ENCODE measurements around the gene WDR64. TPM values are rescaled to one million over a fixed set of nuclear protein-coding genes. Genes with fewer than 3 reads are reported as not detected.
"Not testable (repeated sequence)": the region's sequence is repeated elsewhere in the genome, so short reads cannot be mapped to it uniquely, and the experiment has no call there.

Gene WDR64
- polyA plus RNA-seq, 1 donor from 2014 or later, result 0.21 TPM

DNA sequence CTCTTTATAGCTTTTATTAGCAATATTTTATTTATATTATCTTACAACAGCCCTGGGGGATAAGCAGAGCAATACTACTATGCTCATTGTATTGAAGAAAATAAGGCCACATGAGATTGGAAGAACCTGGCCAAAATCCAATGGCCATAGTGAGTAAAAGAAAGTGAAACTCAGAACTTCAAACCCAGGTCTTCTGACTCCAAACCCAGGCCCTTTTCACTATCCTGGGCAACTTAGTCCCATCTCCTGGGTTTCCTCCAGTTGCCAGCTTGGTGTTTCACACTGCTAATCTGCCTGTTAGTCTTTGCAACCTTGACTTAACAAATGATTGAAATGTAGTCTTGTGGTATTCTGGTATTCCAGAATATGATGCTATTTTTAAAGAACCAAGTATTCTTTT, 173.5 kb downstream of the WDR64 start:
- no peaks in the 10 kb centered on the region for H3K9me2 ChIP-seq (ENCODE audit: insufficient read depth, low read length)
- no peaks in the 10 kb centered on the region for H3K79me2 ChIP-seq (replicated peaks; ENCODE audit: insufficient read depth, low read length)
- H4K20me1 ChIP-seq (ENCODE audit: insufficient read depth), result no peaks in the 10 kb centered on the region
- no peaks in the 10 kb centered on the region for H3K9me3 ChIP-seq (ENCODE audit: low read length)
- no peak overlapping the region for H3K4me2 ChIP-seq (ENCODE audit: low read length)
- no peak overlapping the region for H2AFZ ChIP-seq (ENCODE audit: low read depth, low read length)
- H3F3A ChIP-seq (ENCODE audit: insufficient read depth, low read length, poor library complexity, severe bottlenecking), result no peaks in the 10 kb centered on the region
- no peak overlapping the region for H3K27ac ChIP-seq (ENCODE audit: low read length)
- no peaks in the 10 kb centered on the region for H3K36me3 ChIP-seq (ENCODE audit: insufficient read depth, low read length)
- H3K9ac ChIP-seq (ENCODE audit: low read length), result no peak overlapping the region
- no peak overlapping the region for H3K4me3 ChIP-seq (ENCODE audit: low read length)
- TF ChIP-seq RAD21 (conservative IDR thresholded peaks at IDR 0.05) (no peak), SMC3 (conservative IDR thresholded peaks at IDR 0.05; ENCODE audit: poor library complexity) (no peak)
- H3K27me3 ChIP-seq (ENCODE audit: insufficient read depth, low read depth, low read length), result no peaks in the 10 kb centered on the region

DNA sequence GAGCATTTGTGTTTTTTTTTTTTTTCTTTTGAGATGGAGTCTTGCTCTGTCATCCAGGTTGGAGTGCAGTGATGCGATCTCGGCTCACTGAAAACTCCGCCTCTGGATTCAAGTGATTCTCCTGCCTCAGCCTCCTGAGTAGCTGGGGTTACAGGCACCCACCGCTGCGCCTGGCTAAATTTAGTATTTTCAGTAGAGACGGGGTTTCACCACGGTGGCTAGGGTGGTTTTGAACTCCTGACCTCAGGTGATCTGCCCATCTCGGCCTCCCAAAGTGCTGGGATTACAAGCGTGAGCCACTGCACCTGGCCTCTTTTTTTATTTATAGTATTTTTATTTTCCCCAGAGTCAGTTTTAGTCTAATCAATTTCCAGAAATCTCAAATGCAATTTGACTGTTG, 174.5 kb downstream of the WDR64 start:
- H3K4me2 ChIP-seq (ENCODE audit: low read length); H3K27me3 ChIP-seq (ENCODE audit: insufficient read depth, low read depth, low read length); H3K79me2 ChIP-seq (replicated peaks; ENCODE audit: insufficient read depth, low read length); H3K27ac ChIP-seq (ENCODE audit: low read length); H3K9me3 ChIP-seq (ENCODE audit: low read length); H3F3A ChIP-seq (ENCODE audit: insufficient read depth, low read length, poor library complexity, severe bottlenecking); H2AFZ ChIP-seq (ENCODE audit: low read depth, low read length); H3K36me3 ChIP-seq (ENCODE audit: insufficient read depth, low read length); H4K20me1 ChIP-seq (ENCODE audit: insufficient read depth); H3K9me2 ChIP-seq (ENCODE audit: insufficient read depth, low read length); H3K4me3 ChIP-seq (ENCODE audit: low read length); H3K9ac ChIP-seq (ENCODE audit: low read length): not testable (repeated sequence)

DNA sequence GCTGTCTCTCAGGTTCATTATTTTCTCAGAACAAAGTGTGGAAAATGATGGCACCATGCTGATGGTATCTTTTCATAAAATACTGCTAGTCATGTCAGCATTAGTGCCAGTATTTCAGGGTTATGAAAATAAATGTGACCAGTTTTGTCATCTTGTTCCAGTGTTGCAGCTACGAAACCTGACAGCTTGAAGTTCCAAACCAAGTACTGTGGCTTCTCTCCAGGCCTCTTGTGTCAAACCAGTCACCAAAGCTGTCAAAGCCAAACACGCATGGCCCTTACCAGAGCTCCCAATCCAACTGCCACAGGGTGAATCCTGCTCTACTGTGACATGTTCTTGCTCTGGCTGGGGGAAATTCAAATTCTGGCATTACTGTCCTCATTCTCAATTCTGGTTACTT, 175.2 kb downstream of the WDR64 start:
- no peak overlapping the region for H3K27ac ChIP-seq (ENCODE audit: low read length)
- no peaks in the 10 kb centered on the region for H3K36me3 ChIP-seq (ENCODE audit: insufficient read depth, low read length)
- H3K79me2 ChIP-seq (replicated peaks; ENCODE audit: insufficient read depth, low read length), result no peaks in the 10 kb centered on the region
- no peak overlapping the region for H3K4me2 ChIP-seq (ENCODE audit: low read length)
- H3K4me3 ChIP-seq (ENCODE audit: low read length), result no peak overlapping the region
- no peaks in the 10 kb centered on the region for H3K27me3 ChIP-seq (ENCODE audit: insufficient read depth, low read depth, low read length)
- H3K9ac ChIP-seq (ENCODE audit: low read length), result no peak overlapping the region
- no peak overlapping the region for H2AFZ ChIP-seq (ENCODE audit: low read depth, low read length)
- H3F3A ChIP-seq (ENCODE audit: insufficient read depth, low read length, poor library complexity, severe bottlenecking), result no peaks in the 10 kb centered on the region
- no peaks in the 10 kb centered on the region for H3K9me2 ChIP-seq (ENCODE audit: insufficient read depth, low read length)
- peak; percentile 70 for TF ChIP-seq EP300 (conservative IDR thresholded peaks at IDR 0.05; ENCODE audit: poor library complexity, severe bottlenecking)
- TF ChIP-seq POLR2AphosphoS5 (IDR thresholded peaks at IDR 0.05), result peak; percentile 50
- no peak for TF ChIP-seq MXI1 (conservative IDR thresholded peaks at IDR 0.05; ENCODE audit: poor library complexity, severe bottlenecking)
- no peak for TF ChIP-seq TAF1 (IDR thresholded peaks at IDR 0.05; ENCODE audit: low read depth)
- H4K20me1 ChIP-seq (ENCODE audit: insufficient read depth), result no peaks in the 10 kb centered on the region
- no peaks in the 10 kb centered on the region for H3K9me3 ChIP-seq (ENCODE audit: low read length)

DNA sequence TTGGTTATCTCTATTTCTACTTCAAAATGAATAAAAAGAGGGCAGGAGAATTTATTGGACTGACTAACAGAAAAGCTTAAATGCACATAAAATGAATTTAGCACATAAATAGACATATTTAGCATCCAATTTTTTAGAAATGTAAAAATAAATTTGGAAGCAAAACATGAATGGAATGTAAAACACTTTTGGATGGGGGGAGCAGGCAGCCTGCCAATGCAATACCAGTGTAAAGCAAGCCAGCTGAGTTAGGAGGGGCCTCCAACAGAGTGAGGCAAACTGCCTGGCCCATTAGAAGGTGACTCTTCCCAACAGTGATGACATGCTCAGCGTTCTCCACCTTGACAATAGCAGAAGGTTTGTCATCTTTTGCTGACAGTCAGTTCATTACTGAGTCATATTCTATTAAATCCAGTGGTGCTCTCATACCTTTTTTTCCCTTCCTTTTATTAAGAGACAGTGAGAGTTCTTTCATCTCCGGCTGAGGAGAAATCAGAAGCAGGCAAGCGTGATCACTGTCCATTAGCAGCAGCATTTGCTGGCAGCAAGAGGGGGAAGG, 176.5 kb downstream of the WDR64 start:
- Histone ChIP-seq H3K27me3 (ENCODE audit: insufficient read depth, low read depth, low read length) (no peaks in the 10 kb centered on the region), H3K36me3 (ENCODE audit: insufficient read depth, low read length) (no peaks in the 10 kb centered on the region), H3K4me2 (ENCODE audit: low read length) (peak overlapping the region; percentile 63), H3K9me3 (ENCODE audit: low read length) (no peaks in the 10 kb centered on the region), H4K20me1 (ENCODE audit: insufficient read depth) (no peaks in the 10 kb centered on the region), H3K27ac (ENCODE audit: low read length) (peak overlapping the region; percentile 40), H3K9me2 (ENCODE audit: insufficient read depth, low read length) (no peaks in the 10 kb centered on the region), H3K9ac (ENCODE audit: low read length) (no peak overlapping the region), H3K4me3 (ENCODE audit: low read length) (peak overlapping the region; percentile 44), H2AFZ (ENCODE audit: low read depth, low read length) (no peak overlapping the region), H3K79me2 (replicated peaks; ENCODE audit: insufficient read depth, low read length) (no peaks in the 10 kb centered on the region), H3F3A (ENCODE audit: insufficient read depth, low read length, poor library complexity, severe bottlenecking) (no peaks in the 10 kb centered on the region)
- TF ChIP-seq MXI1 (conservative IDR thresholded peaks at IDR 0.05; ENCODE audit: poor library complexity, severe bottlenecking) (no peak), POLR2AphosphoS5 (IDR thresholded peaks at IDR 0.05) (peak; percentile 72), EP300 (conservative IDR thresholded peaks at IDR 0.05; ENCODE audit: poor library complexity, severe bottlenecking) (peak; percentile 89), EZH2 (IDR thresholded peaks at IDR 0.05; ENCODE audit: borderline replicate concordance, insufficient read depth, low read length, poor library complexity, severe bottlenecking) (no peak), SMC3 (conservative IDR thresholded peaks at IDR 0.05; ENCODE audit: poor library complexity) (peak; percentile 17), RAD21 (conservative IDR thresholded peaks at IDR 0.05) (peak; percentile 22), TAF1 (IDR thresholded peaks at IDR 0.05; ENCODE audit: low read depth) (no peak)
- TF ChIP-seq, protein P1, sequence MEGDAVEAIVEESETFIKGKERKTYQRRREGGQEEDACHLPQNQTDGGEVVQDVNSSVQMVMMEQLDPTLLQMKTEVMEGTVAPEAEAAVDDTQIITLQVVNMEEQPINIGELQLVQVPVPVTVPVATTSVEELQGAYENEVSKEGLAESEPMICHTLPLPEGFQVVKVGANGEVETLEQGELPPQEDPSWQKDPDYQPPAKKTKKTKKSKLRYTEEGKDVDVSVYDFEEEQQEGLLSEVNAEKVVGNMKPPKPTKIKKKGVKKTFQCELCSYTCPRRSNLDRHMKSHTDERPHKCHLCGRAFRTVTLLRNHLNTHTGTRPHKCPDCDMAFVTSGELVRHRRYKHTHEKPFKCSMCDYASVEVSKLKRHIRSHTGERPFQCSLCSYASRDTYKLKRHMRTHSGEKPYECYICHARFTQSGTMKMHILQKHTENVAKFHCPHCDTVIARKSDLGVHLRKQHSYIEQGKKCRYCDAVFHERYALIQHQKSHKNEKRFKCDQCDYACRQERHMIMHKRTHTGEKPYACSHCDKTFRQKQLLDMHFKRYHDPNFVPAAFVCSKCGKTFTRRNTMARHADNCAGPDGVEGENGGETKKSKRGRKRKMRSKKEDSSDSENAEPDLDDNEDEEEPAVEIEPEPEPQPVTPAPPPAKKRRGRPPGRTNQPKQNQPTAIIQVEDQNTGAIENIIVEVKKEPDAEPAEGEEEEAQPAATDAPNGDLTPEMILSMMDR (IDR thresholded peaks at IDR 0.05; ENCODE audit: poor library complexity, severe bottlenecking), result no peak
- TF ChIP-seq, protein P2, sequence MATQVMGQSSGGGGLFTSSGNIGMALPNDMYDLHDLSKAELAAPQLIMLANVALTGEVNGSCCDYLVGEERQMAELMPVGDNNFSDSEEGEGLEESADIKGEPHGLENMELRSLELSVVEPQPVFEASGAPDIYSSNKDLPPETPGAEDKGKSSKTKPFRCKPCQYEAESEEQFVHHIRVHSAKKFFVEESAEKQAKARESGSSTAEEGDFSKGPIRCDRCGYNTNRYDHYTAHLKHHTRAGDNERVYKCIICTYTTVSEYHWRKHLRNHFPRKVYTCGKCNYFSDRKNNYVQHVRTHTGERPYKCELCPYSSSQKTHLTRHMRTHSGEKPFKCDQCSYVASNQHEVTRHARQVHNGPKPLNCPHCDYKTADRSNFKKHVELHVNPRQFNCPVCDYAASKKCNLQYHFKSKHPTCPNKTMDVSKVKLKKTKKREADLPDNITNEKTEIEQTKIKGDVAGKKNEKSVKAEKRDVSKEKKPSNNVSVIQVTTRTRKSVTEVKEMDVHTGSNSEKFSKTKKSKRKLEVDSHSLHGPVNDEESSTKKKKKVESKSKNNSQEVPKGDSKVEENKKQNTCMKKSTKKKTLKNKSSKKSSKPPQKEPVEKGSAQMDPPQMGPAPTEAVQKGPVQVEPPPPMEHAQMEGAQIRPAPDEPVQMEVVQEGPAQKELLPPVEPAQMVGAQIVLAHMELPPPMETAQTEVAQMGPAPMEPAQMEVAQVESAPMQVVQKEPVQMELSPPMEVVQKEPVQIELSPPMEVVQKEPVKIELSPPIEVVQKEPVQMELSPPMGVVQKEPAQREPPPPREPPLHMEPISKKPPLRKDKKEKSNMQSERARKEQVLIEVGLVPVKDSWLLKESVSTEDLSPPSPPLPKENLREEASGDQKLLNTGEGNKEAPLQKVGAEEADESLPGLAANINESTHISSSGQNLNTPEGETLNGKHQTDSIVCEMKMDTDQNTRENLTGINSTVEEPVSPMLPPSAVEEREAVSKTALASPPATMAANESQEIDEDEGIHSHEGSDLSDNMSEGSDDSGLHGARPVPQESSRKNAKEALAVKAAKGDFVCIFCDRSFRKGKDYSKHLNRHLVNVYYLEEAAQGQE (IDR thresholded peaks at IDR 0.05; ENCODE audit: borderline replicate concordance), result peak; percentile 68

Data from neural cell (in vitro differentiated cells).